Activated CD8-positive, alpha-beta memory T cell treated with anti-CD3 and anti-CD28 coated beads for 48 hours (primary cell): ENCODE data around the gene WWC1.

Source experiments
- DNase-seq, 3 experiments: peaks; one replicate each; pipeline ENCODE4 v3.0.0-alpha.2; 2020; ENCODE audit warnings: low read depth in 2 of 3, low spot score in 2 of 3

Gene WWC1

GRCh38 chr5:168407211-168407610 is 115.8 kb downstream of the WWC1 start:
- no peak for DNase-seq

GRCh38 chr5:168408561-168409305 is 117.3 kb downstream of the WWC1 start:
- no peak for DNase-seq

GRCh38 chr5:168409591-168410458 is 118.4 kb downstream of the WWC1 start:
- DNase-seq = peak in 2 of 3 experiments; percentile 13 to 15

- no peak for DNase-seq
Observed at GRCh38 chr5:168411871-168412270, 120.4 kb downstream of the WWC1 start.

GRCh38 chr5:168413062-168413461 is 121.6 kb downstream of the WWC1 start:
- DNase-seq = no peak

- DNase-seq = no peak
Observed at GRCh38 chr5:168413596-168413995, 122.2 kb downstream of the WWC1 start.

GRCh38 chr5:168415401-168415800 is 124.0 kb downstream of the WWC1 start:
- no peak for DNase-seq

- DNase-seq = no peak
Observed at GRCh38 chr5:168415971-168416370, 124.5 kb downstream of the WWC1 start.

GRCh38 chr5:168417731-168418429 is 126.4 kb downstream of the WWC1 start:
- no peak for DNase-seq

GRCh38 chr5:168420461-168420860 is 129.0 kb downstream of the WWC1 start:
- DNase-seq = no peak

GRCh38 chr5:168422431-168422830 is 131.0 kb downstream of the WWC1 start:
- DNase-seq = no peak

GRCh38 chr5:168423478-168423877 is 132.0 kb downstream of the WWC1 start:
- no peak for DNase-seq

GRCh38 chr5:168423971-168424370 is 132.5 kb downstream of the WWC1 start:
- DNase-seq = no peak

- DNase-seq = no peak
Observed at GRCh38 chr5:168424594-168425323, 133.3 kb downstream of the WWC1 start.

- DNase-seq = no peak
Observed at GRCh38 chr5:168426007-168426863, 134.8 kb downstream of the WWC1 start.

- DNase-seq = no peak
Observed at GRCh38 chr5:168426864-168427172, 135.4 kb downstream of the WWC1 start.

GRCh38 chr5:168427224-168427623 is 135.8 kb downstream of the WWC1 start:
- no peak for DNase-seq

- no peak for DNase-seq
Observed at GRCh38 chr5:168428552-168428951, 137.1 kb downstream of the WWC1 start.

GRCh38 chr5:168430296-168430695 is 138.9 kb downstream of the WWC1 start:
- no peak for DNase-seq

GRCh38 chr5:168432903-168433302 is 141.5 kb downstream of the WWC1 start:
- DNase-seq = no peak
